Pancreas (tissue), 10 donors: ENCODE data around the gene PCDHB4. TPM values are rescaled to one million over a fixed set of nuclear protein-coding genes. Genes with fewer than 3 reads are reported as not detected.
A peak's percentile ranks its signal among the peaks of the same experiment; 100 is the strongest.

Experiments used
- ATAC-seq, 4 donors: fragments of 200-7000 bp; cut with Tn5 transposase; one replicate each; pipeline versions ENCODE4 v1.8.0 to v1.9.1; 2020; ENCODE audit warnings: mild to moderate bottlenecking in 4 of 4, moderate library complexity in 4 of 4
- DNase-seq, 6 donors: peaks; one replicate each; pipeline ENCODE4 v3.0.0-alpha.2; 2020
- FAIRE-seq: peaks from 2 replicates; lab custom pipeline; 2012; peaks lifted over from hg19 to GRCh38; lab: Jason Lieb, UNC
- H3K27ac ChIP-seq, 4 donors: fragments of 200-600 bp; sonication (generic); 1 replicate in 3 of 4; 2 replicates in 1 of 4; pipeline versions ENCODE4 v1.5.0 to v1.8.0; 2020
- H3K27me3 ChIP-seq, 4 donors: fragments of 200-600 bp; one replicate each; pipeline ENCODE4 v1.8.0; 2021
- H3K36me3 ChIP-seq, 3 donors: fragments of 200-600 bp; sonication (generic) in 1 of 3; one replicate each; pipeline versions ENCODE4 v1.5.0 to v1.8.0; 2020 to 2021
- H3K4me1 ChIP-seq, 3 donors: fragments of 200-600 bp; one replicate each; pipeline ENCODE4 v1.8.0; 2021
- H3K4me3 ChIP-seq, 4 donors: fragments of 200-600 bp; sonication (generic) in 2 of 4; one replicate each; pipeline versions ENCODE4 v1.5.0 to v1.8.0; 2020 to 2021
- H3K9me3 ChIP-seq, 4 donors: fragments of 200-600 bp; one replicate each; pipeline ENCODE4 v1.8.0; 2021
- CTCF ChIP-seq, 4 donors: fragments of 200-600 bp; sonication (generic) in 3 of 4; IDR thresholded peaks; one replicate each; pipeline versions ENCODE4 v1.5.0 to v1.8.0; 2021; ENCODE audit warnings: antibody characterized with exemption in 4 of 4
- WGBS, 2 donors: extraction: QIAGEN DNeasy Blood & Tissue Kit; methylation state at CpG; one replicate each; pipeline ENCODE4 v1.1.7; 2013; 5-methylcytosine and 5-hydroxymethylcytosine counted together
- intact Hi-C, 3 donors: fragments of 100-400 bp; cut with DNase I; formaldehyde crosslinking; loops; one replicate each; pipeline versions ENCODE4 v1.11.1 to v1.14.2; 2022
- polyA plus RNA-seq, 2 donors: library from polyadenylated mRNA; stranded (reverse); fragments of 200-250 nt; gene quantifications; one replicate each; pipeline ENCODE4 v1.2.3, GENCODE V29; 2013
- total RNA-seq, 6 donors: library from RNA; stranded (reverse); fragmentation: NEBNext Ultra II Directional in 4 of 6; extraction: Animal tissue kit (Norgen Biotek cat#: 25700) in 4 of 6; gene quantifications; one replicate each; pipeline versions ENCODE4 v1.2.1 to v1.2.4, GENCODE V29; 2021 to 2023
- donor health status: healthy with polysubstance abuse.
- donor health status: DM: no; HTN: no; CAD: no; lungs with moderate emphysema.
- donor health status: DM: no; HTN: no; CAD: no.
- donor health status: control.
- donor health status: control.
- donor health status: Bipolar disorder and iron deficiency.
- donor health status: DM: yes; HTN: yes; CAD: no.
- donor health status: DM: no; HTN: no; CAD: no.
- donor health status: DM: no; HTN: no; CAD: no.
- donor health status: DM: yes; HTN: yes; CAD: no.

The PCDHB4 gene
- total RNA-seq, result 1 to 10 TPM; 3.3 to 7.2 (median 4.5) TPM
- 1 to 10 TPM; 1.2 to 5.1 TPM for polyA plus RNA-seq

- peak in 2 of 4 donors; percentile 27 to 28 for TF ChIP-seq CTCF (IDR thresholded peaks at IDR 0.05)
- no peaks in the 10 kb centered on the region for H3K27me3 ChIP-seq
- DNase-seq, result peak in 5 of 6 donors; percentile 35 to 69 (median 45)
- H3K36me3 ChIP-seq, result no peaks in the 10 kb centered on the region
- peak within 1 kb of the TSS; percentile 3 to 57 (median 12) for H3K27ac ChIP-seq
- ATAC-seq, result peak; percentile 81 to 95 (median 91)
- FAIRE-seq, result no peak
- no peaks in the 10 kb centered on the region for H3K9me3 ChIP-seq
- intact Hi-C loops, result no loop called here
- peak within 1 kb of the TSS in 3 of 4 donors; percentile 13 to 51 (median 27) for H3K4me3 ChIP-seq
- H3K4me1 ChIP-seq, result peaks cover 0 to 4% (median 0%) of the 10 kb centered on the region in 3 donors
- 12% methylated on average over 16 of the region's 16 CpGs for WGBS, 2 donors
Measured at GRCh38 chr5:141121563-141121962, at the start of gene PCDHB4. Gene PCDHB4 (plus strand): TSS chr5:141121818. CDS start chr5:141121999, 181 bp downstream.

- Histone ChIP-seq H3K4me3 (peak overlapping the region in 2 of 4 donors; percentile 21 to 35), H3K9me3 (no peaks in the 10 kb centered on the region), H3K36me3 (no peaks in the 10 kb centered on the region), H3K27me3 (peaks cover 3 to 5% (median 4%) of the 10 kb centered on the region in 4 donors), H3K27ac (no peak overlapping the region), H3K4me1 (no peaks in the 10 kb centered on the region)
- no peak for TF ChIP-seq CTCF (IDR thresholded peaks at IDR 0.05)
- DNase-seq (no peak), ATAC-seq (peak in 3 of 4 donors; percentile 45 to 74 (median 64)), FAIRE-seq (no peak)
- WGBS, 2 donors, result 33 to 37% methylated on average over 17 of the region's 17 CpGs
- intact Hi-C loops, result no loop called here
Measured at GRCh38 chr5:141077826-141078225, 43.8 kb upstream of the PCDHB4 start.

GRCh38 chr5:141082228-141082627, 39.4 kb upstream of the PCDHB4 start:
- FAIRE-seq (no peak), DNase-seq (no peak)

GRCh38 chr5:141084487-141084989, 37.1 kb upstream of the PCDHB4 start:
- Histone ChIP-seq H3K27me3 (no peaks in the 10 kb centered on the region), H3K36me3 (no peaks in the 10 kb centered on the region), H3K9me3 (peaks cover 0 to 4% (median 0%) of the 10 kb centered on the region in 4 donors), H3K4me1 (no peaks in the 10 kb centered on the region), H3K4me3 (peak overlapping the region; percentile 5 to 49 (median 27)), H3K27ac (peak overlapping the region in 3 of 4 donors; percentile 15 to 63 (median 45))
- peak in 3 of 4 donors; percentile 21 to 57 (median 52) for TF ChIP-seq CTCF (IDR thresholded peaks at IDR 0.05)
- 3 to 6% methylated on average over 21 of the region's 21 CpGs for WGBS, 2 donors
- DNase-seq (peak in 5 of 6 donors; percentile 51 to 70 (median 63)), ATAC-seq (peak; percentile 99 to 100 (median 100)), FAIRE-seq (no peak)
- intact Hi-C loops, result loop anchor here in 1 of 3 donors (10.0 kb wide), 1 partner anchor 480 kb away; no protein-coding TSS in a partner anchor

More at GRCh38 chr5:141082228-141082627, 39.4 kb upstream of the PCDHB4 start:
- ATAC-seq, result no peak
- no peak overlapping the region for H3K27ac ChIP-seq
- H3K4me1 ChIP-seq, result no peaks in the 10 kb centered on the region
- H3K9me3 ChIP-seq, result no peaks in the 10 kb centered on the region
- no peaks in the 10 kb centered on the region for H3K36me3 ChIP-seq
- no peak overlapping the region for H3K4me3 ChIP-seq
- intact Hi-C loops, result loop anchor here in 1 of 3 donors (10.0 kb wide), 1 partner anchor 483 kb away; no protein-coding TSS in a partner anchor
- H3K27me3 ChIP-seq, result peaks cover 0 to 5% (median under 1%) of the 10 kb centered on the region in 4 donors
- no peak for TF ChIP-seq CTCF (IDR thresholded peaks at IDR 0.05)
